LHCN-M2 (cell line): Measurements from ENCODE around the gene KANSL1. TPM values are rescaled to one million over a fixed set of nuclear protein-coding genes. Genes with fewer than 3 reads are reported as not detected.
A peak's percentile ranks its signal among the peaks of the same experiment; 100 is the strongest.
"Not testable (repeated sequence)": the region's sequence is repeated elsewhere in the genome, so short reads cannot be mapped to it uniquely, and the experiment has no call there.

Experiments
- DNase-seq: peaks from one replicate; pipeline ENCODE4 v3.0.0-alpha.2; 2012; ENCODE audit warnings: low read depth
- total RNA-seq: library from RNA; depleted of rRNA; stranded (reverse); fragments of >200 nt; gene quantifications from 2 replicates; pipeline ENCODE4 v1.2.3, GENCODE V29; 2014

The KANSL1 gene
- total RNA-seq, 1 experiment from 2014 or later: 26.3 TPM

GRCh38 chr17:46024590-46024989 is 168.6 kb downstream of the KANSL1 start:
- no peak for DNase-seq

DNA sequence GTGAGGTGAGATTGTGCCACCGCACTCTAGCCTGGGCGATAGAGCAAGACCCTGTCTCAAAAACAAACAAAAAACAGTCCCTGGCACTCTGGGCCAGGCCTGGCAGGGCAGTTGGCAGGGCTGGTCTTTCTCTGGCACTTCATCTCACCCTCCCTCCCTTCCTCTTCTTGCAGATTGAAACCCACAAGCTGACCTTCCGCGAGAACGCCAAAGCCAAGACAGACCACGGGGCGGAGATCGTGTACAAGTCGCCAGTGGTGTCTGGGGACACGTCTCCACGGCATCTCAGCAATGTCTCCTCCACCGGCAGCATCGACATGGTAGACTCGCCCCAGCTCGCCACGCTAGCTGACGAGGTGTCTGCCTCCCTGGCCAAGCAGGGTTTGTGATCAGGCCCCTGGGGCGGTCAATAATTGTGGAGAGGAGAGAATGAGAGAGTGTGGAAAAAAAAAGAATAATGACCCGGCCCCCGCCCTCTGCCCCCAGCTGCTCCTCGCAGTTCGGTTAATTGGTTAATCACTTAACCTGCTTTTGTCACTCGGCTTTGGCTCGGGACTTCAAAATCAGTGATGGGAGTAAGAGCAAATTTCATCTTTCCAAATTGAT is 169.3 kb downstream of the KANSL1 start:
- DNase-seq: no peak

GRCh38 chr17:46023366-46023765 is 169.9 kb downstream of the KANSL1 start:
- DNase-seq: not testable (repeated sequence)

DNA sequence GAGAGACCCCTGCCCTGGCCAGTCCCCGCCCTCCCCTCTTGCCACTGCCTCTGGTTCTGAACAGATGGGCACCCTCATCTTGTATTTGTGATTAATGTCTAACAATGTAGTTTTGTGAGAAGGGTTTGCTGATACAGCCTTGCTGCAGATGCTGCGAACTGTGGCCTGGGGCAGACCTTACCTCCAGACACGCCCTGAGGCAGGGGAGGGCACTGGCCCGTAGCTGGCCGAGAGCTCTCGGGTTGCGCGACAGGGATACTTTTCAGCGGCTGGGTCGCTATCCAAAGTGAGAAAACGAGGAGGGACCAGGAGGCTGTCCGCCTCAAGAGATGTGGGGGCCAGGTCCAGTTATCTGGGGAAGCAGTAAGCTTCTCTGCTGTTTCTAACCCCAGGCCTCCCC is 172.2 kb downstream of the KANSL1 start:
- DNase-seq: no peak

DNA sequence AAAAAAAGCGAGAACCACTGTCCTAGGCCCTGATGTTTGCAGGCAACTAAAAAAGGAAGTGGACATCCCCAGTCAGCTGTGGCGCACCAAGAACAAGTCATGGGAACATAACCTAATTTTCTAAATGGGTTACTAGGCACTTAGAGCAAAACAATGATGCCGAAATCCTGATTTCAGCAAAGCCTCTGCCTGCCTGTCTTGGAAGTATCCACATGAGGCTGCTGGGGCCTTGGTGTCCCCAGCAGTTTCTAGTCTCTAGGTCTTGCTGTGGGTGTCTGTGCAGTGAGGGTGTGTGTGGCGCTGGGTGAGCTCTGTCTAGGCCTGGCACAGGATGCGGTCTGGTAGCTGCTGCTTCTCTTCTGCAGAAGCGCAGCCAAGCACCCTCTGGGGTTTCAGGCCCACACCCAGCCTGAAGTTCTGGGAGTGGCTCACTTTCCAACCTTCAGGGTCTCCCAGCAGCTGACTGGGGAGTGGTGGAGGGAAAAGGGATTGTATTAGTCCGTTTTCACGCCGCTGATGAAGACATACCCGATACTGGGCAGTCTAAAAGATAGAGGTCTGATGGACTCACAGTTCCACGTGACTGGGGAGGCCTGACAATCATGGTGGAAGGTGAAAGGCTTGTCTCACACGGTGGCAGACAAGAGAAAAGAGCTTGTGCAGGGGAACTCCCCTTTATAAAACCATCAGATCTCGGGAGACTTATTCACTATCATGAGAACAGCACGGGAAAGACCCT is 173.0 kb downstream of the KANSL1 start:
- DNase-seq: no peak

DNA sequence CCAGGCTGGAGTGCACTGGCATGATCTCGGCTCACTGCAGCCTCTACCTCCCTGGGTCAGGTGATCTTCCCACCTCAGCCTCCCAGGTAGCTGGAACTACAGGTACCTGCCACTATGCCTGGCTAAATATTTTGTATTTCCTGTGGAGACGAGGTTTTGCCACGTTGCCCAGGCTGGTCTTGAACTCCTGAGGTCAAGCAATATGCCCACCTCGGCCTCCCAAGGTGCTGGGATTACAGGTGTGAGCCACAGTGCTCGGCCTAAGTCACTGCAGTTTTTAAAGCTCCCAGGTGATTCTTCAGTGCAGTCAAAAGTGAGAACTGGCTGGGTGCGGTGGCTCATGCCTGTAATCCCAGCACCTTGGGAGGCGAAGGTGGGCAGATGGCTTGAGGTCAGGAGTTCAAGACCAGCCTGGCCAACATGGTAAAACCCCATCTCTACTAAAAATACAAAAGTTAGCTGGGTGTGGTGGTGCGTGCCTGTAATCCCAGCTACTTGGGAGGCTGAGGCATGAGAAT is 173.8 kb downstream of the KANSL1 start:
- DNase-seq: not testable (repeated sequence)

- DNase-seq: peak; percentile 57
Observed at GRCh38 chr17:46013502-46014165, 179.6 kb downstream of the KANSL1 start.

GRCh38 chr17:46013127-46013501 is 180.1 kb downstream of the KANSL1 start:
- no peak for DNase-seq

DNA sequence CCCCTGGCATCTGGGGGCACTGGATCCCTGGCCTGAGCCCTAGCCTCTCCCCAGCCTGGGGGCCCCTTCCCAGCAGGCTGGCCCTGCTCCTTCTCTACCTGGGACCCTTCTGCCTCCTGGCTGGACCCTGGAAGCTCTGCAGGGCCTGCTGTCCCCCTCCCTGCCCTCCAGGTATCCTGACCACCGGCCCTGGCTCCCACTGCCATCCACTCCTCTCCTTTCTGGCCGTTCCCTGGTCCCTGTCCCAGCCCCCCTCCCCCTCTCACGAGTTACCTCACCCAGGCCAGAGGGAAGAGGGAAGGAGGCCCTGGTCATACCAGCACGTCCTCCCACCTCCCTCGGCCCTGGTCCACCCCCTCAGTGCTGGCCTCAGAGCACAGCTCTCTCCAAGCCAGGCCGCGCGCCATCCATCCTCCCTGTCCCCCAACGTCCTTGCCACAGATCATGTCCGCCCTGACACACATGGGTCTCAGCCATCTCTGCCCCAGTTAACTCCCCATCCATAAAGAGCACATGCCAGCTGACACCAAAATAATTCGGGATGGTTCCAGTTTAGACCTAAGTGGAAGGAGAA is 180.6 kb downstream of the KANSL1 start:
- no peak for DNase-seq

DNA sequence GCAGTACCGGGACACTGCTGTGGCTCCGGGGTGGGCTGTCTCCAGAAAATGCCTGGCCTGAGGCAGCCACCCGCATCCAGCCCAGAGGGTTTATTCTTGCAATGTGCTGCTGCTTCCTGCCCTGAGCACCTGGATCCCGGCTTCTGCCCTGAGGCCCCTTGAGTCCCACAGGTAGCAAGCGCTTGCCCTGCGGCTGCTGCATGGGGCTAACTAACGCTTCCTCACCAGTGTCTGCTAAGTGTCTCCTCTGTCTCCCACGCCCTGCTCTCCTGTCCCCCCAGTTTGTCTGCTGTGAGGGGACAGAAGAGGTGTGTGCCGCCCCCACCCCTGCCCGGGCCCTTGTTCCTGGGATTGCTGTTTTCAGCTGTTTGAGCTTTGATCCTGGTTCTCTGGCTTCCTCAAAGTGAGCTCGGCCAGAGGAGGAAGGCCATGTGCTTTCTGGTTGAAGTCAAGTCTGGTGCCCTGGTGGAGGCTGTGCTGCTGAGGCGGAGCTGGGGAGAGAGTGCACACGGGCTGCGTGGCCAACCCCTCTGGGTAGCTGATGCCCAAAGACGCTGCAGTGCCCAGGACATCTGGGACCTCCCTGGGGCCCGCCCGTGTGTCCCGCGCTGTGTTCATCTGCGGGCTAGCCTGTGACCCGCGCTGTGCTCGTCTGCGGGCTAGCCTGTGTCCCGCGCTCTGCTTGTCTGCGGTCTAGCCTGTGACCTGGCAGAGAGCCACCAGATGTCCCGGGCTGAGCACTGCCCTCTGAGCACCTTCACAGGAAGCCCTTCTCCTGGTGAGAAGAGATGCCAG is 181.3 kb downstream of the KANSL1 start:
- no peak for DNase-seq

- no peak for DNase-seq
Observed at GRCh38 chr17:46010597-46011186, 182.5 kb downstream of the KANSL1 start.

- DNase-seq: peak; percentile 8
Observed at GRCh38 chr17:46009681-46010596, 183.3 kb downstream of the KANSL1 start.

DNA sequence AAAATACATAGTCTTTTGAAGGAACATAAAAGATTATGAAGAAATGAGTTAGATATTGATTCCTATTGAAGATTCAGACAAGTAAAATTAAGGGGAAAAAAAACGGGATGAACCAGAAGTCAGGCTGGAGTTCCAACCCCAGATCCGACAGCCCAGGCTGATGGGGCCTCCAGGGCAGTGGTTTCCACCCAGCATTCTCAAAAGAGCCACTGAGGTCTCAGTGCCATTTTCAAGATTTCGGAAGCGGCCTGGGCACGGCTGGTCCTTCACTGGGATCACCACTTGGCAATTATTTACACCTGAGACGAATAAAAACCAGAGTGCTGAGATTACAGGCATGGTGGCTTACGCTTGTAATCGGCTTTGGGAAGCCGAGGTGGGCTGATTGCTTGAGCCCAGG is 184.6 kb downstream of the KANSL1 start:
- DNase-seq: no peak

- DNase-seq: no peak
Observed at GRCh38 chr17:46007461-46007965, 185.7 kb downstream of the KANSL1 start.

DNA sequence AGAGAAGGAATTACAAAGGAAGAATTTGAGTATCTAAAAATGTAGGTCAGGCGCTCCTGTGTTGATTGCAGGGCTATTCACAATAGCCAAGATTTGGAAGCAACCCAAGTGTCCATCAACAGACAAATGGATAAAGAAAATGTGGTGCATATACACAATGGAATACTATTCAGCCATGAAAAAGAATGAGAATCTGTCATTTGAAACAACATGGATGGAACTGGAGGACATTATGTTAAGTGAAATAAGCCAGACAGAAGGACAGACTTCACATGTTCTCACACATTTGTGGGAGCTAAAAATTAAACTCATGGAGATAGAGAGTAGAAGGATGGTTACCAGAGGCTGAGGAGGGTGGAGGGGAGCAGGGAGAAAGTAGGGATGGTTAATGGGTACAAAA is 187.1 kb downstream of the KANSL1 start:
- not testable (repeated sequence) for DNase-seq

DNA sequence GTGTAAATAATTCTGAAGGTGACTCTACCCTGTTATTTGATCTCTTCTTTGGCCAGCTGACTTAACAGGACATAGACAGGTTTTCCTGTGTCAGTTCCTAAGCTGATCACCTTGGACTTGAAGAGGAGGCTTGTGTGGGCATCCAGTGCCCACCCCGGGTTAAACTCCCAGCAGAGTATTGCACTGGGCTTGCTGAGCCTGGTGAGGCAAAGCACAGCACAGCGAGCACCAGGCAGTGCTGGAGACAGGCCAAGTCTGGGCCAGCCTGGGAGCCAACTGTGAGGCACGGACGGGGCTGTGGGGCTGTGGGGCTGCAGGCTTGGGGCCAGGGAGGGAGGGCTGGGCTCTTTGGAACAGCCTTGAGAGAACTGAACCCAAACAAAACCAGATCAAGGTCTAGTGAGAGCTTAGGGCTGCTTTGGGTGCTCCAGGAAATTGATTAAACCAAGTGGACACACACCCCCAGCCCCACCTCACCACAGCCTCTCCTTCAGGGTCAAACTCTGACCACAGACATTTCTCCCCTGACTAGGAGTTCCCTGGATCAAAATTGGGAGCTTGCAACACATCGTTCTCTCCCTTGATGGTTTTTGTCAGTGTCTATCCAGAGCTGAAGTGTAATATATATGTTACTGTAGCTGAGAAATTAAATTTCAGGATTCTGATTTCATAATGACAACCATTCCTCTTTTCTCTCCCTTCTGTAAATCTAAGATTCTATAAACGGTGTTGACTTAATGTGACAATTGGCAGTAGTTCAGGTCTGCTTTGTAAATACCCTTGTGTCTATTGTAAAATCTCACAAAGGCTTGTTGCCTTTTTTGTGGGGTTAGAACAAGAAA is 189.1 kb downstream of the KANSL1 start:
- peak; percentile 19 for DNase-seq

DNA sequence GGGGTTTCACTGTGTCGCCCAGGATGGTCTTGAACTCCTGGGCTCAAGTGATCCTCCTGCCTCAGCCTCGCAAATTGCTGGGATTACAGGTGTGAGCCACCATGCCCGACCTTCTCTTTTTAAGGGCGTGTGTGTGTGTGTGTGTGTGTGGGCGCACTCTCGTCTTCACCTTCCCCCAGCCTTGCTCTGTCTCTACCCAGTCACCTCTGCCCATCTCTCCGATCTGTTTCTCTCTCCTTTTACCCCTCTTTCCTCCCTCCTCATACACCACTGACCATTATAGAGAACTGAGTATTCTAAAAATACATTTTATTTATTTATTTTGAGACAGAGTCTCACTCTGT is 190.3 kb downstream of the KANSL1 start:
- DNase-seq: no peak

DNA sequence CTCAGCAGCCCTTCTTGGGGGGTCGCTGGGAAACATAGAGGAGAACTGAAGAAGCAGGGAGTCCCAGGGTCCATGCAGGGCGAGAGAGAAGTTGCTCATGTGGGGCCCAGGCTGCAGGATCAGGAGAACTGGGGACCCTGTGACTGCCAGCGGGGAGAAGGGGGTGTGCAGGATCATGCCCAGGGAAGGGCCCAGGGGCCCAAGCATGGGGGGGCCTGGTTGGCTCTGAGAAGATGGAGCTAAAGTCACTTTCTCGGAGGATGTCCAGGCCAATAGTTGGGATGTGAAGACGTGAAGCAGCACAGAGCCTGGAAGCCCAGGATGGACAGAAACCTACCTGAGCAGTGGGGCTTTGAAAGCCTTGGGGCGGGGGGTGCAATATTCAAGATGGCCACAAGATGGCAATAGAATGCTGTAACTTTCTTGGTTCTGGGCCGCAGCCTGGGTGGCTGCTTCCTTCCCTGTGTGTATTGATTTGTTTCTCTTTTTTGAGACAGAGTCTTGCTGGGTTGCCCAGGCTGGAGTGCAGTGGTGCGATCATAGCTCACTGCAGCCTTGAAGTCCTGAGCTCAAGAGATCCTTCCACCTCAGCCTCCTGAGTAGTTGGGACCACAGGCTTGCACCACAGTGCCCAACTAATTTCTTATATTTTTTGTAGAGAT is 190.8 kb downstream of the KANSL1 start:
- peak; percentile 41 for DNase-seq
